ENCODE measurements around the gene SOX9.

The SOX9 gene

GRCh38 chr17:72165192-72165866, 44.5 kb downstream of the SOX9 start:
- no peak for DNase-seq

GRCh38 chr17:72165867-72166439, 45.1 kb downstream of the SOX9 start:
- DNase-seq = no peak

- DNase-seq = no peak
Observed at GRCh38 chr17:72167593-72167992, 46.8 kb downstream of the SOX9 start.

GRCh38 chr17:72169823-72170222, 49.0 kb downstream of the SOX9 start:
- DNase-seq = no peak

GRCh38 chr17:72171703-72172667, 51.2 kb downstream of the SOX9 start:
- DNase-seq = no peak

GRCh38 chr17:72173499-72174116, 52.8 kb downstream of the SOX9 start:
- DNase-seq = no peak

- DNase-seq = no peak
Observed at GRCh38 chr17:72175263-72175662, 54.4 kb downstream of the SOX9 start.
